Neural cell (in vitro differentiated cells): Measurements from ENCODE around the gene NOTCH3. TPM values are rescaled to one million over a fixed set of nuclear protein-coding genes. Genes with fewer than 3 reads are reported as not detected.
A peak's percentile ranks its signal among the peaks of the same experiment; 100 is the strongest.

Experiments
- H2AFZ ChIP-seq: fragments of 200-600, 300-800 bp; sonication (generic), shearing (Covaris generic); 2 replicates; pipeline ENCODE4 v1.6.0; 2014; ENCODE audit warnings: low read depth, mild to moderate bottlenecking, antibody characterized with exemption, low read length, moderate library complexity
- H3F3A ChIP-seq: fragments of 200-600 bp; shearing (Covaris generic); 2 replicates; pipeline ENCODE4 v1.6.1; 2016; ENCODE audit warnings: mild to moderate bottlenecking, moderate library complexity, mixed read lengths, antibody characterized with exemption, low read length; ENCODE audit not compliant: insufficient read depth, poor library complexity, severe bottlenecking
- H3K27ac ChIP-seq: fragments of 200-600, 300-800 bp; sonication (generic), shearing (Covaris generic); 2 replicates; pipeline ENCODE4 v1.5.1; 2014; ENCODE audit warnings: mild to moderate bottlenecking, low read length, moderate library complexity
- H3K27me3 ChIP-seq: fragments of 300-800, 200-600 bp; sonication (generic), shearing (Covaris generic); 2 replicates; pipeline ENCODE4 v1.6.0; 2014; ENCODE audit warnings: mild to moderate bottlenecking, low read depth, low read length, moderate library complexity; ENCODE audit not compliant: insufficient read depth
- H3K36me3 ChIP-seq: fragments of 300-800, 200-600 bp; sonication (generic), shearing (Covaris generic); 2 replicates; pipeline ENCODE4 v1.5.1; 2014; ENCODE audit warnings: mild to moderate bottlenecking, antibody characterized with exemption, low read length, moderate library complexity; ENCODE audit not compliant: insufficient read depth
- H3K4me2 ChIP-seq: fragments of 300-800, 200-600 bp; sonication (generic), shearing (Covaris generic); 2 replicates; pipeline ENCODE4 v1.6.0; 2014; ENCODE audit warnings: mild to moderate bottlenecking, low read length
- H3K4me3 ChIP-seq: fragments of 300-800, 200-600 bp; sonication (generic), shearing (Covaris generic); 2 replicates; pipeline ENCODE4 v1.5.1; 2014; ENCODE audit warnings: mild to moderate bottlenecking, low read length, moderate library complexity
- H3K79me2 ChIP-seq: fragments of 200-600 bp; shearing (Covaris generic); replicated peaks from 2 replicates; pipeline ENCODE4 v1.6.0; 2014; ENCODE audit warnings: mild to moderate bottlenecking, low read length, moderate library complexity; ENCODE audit not compliant: insufficient read depth
- H3K9ac ChIP-seq: fragments of 300-800, 200-600 bp; sonication (generic), shearing (Covaris generic); 2 replicates; pipeline ENCODE4 v1.6.1; 2016; ENCODE audit warnings: mild to moderate bottlenecking, low read length, mixed read lengths
- H3K9me2 ChIP-seq: fragments of 200-600 bp; shearing (Covaris generic); 2 replicates; pipeline ENCODE4 v1.6.1; 2016; ENCODE audit warnings: mild to moderate bottlenecking, low read length, mixed read lengths; ENCODE audit not compliant: insufficient read depth
- H3K9me3 ChIP-seq: fragments of 200-600, 300-800 bp; sonication (generic), shearing (Covaris generic); 2 replicates; pipeline ENCODE4 v1.6.1; 2016; ENCODE audit warnings: mild to moderate bottlenecking, mixed run types, low read length, moderate library complexity, mixed read lengths
- H4K20me1 ChIP-seq: fragments of 200-600 bp; shearing (Covaris generic); 2 replicates; pipeline ENCODE4 v1.6.1; 2016; ENCODE audit warnings: mild to moderate bottlenecking, mixed run types; ENCODE audit not compliant: insufficient read depth
- EP300 ChIP-seq: fragments of 450-650 bp; conservative IDR thresholded peaks from 2 replicates; pipeline ENCODE4 v1.6.1; 2014; ENCODE audit warnings: antibody characterized with exemption, mild to moderate bottlenecking, moderate library complexity; ENCODE audit not compliant: poor library complexity, severe bottlenecking
- EZH2 ChIP-seq: fragments of 200-600, 300-800 bp; shearing (Covaris generic), sonication (generic); IDR thresholded peaks from 2 replicates; pipeline ENCODE4 v1.6.1; 2014; ENCODE audit warnings: antibody characterized with exemption, low read length, borderline replicate concordance, mild to moderate bottlenecking; ENCODE audit not compliant: insufficient read depth, poor library complexity, severe bottlenecking
- MXI1 ChIP-seq: fragments of 450-650 bp; conservative IDR thresholded peaks from 2 replicates; pipeline ENCODE4 v1.6.1; 2014; ENCODE audit warnings: antibody characterized with exemption, mild to moderate bottlenecking; ENCODE audit not compliant: poor library complexity, severe bottlenecking
- POLR2AphosphoS5 ChIP-seq: IDR thresholded peaks from 2 replicates; pipeline ENCODE4 v1.6.1; 2012
- RAD21 ChIP-seq: fragments of 450-650 bp; conservative IDR thresholded peaks from 2 replicates; pipeline ENCODE4 v1.6.1; 2014; ENCODE audit warnings: antibody characterized with exemption, mild to moderate bottlenecking, moderate library complexity
- SMC3 ChIP-seq: fragments of 450-650 bp; conservative IDR thresholded peaks from 2 replicates; pipeline ENCODE4 v1.6.1; 2014; ENCODE audit warnings: antibody characterized with exemption, mild to moderate bottlenecking, moderate library complexity; ENCODE audit not compliant: poor library complexity
- TAF1 ChIP-seq: IDR thresholded peaks from 2 replicates; pipeline ENCODE4 v1.6.1; 2012; ENCODE audit warnings: low read depth
- polyA plus RNA-seq: library from polyadenylated mRNA; depleted of rRNA; stranded (reverse); fragments of >200 nt; gene quantifications from 2 replicates; pipeline ENCODE4 v1.2.3, GENCODE V29; 2014
- TF ChIP-seq, protein P1 (sequence below): fragments of 450-650 bp; IDR thresholded peaks from 2 replicates; pipeline ENCODE4 v1.5.1; 2014; ENCODE audit warnings: antibody characterized with exemption, mild to moderate bottlenecking, moderate library complexity; ENCODE audit not compliant: poor library complexity, severe bottlenecking
- TF ChIP-seq, protein P2 (sequence below): IDR thresholded peaks from 2 replicates; pipeline ENCODE4 v1.6.1; 2012; ENCODE audit warnings: borderline replicate concordance

Gene NOTCH3
- polyA plus RNA-seq, 1 donor from 2014 or later, result 0.21 TPM

DNA sequence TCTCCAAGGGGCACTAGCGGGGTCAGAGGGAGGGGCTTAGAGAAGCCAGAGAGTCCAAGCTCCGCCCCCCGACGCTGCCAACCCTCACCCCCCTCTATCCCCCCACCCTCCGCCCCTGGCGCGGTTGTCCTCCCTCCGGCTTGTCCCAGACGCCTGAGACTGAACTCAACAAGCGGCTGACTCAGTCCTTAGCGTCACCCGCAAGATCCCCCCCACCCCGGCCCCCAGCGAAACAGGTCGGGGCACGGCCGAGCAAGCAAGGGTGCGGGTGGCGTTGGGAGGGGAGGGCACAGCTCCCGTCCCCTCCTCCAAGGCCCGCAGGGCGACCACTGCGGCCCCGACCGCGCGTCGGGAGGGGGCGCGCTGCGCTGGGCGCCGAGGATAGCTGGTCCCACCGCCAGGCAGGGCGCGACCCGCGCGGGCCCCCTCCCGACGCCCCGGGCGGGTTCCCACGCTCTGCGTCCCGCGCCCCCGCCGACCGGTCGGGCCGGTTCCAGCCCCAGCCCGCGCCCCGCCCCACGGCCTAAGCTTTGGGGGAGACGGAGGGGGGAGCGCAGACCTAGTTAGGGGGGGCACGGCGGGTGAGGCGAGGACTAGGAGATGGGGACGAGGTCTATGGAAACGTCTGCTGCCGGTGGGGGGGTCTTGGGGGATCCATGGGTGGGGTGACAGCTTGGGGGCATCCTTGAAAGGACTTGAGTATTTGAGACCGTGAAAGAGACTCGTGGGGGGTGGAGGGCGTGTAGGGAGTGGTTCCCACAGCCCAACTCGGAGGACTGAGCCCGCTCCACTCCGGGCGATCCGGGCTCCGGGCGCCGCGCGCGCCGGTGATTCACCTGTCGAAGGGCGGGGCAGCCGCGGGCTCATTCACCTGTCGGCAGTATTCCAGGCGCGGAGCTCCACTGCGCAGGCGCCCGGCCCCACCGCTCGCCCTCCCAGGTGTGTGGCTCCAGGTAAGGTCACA lies 5.1 kb downstream of the NOTCH3 start:
- Histone ChIP-seq H3K79me2 (peaks cover 11% of the 10 kb centered on the region), H3K36me3 (no peaks in the 10 kb centered on the region), H3K27me3 (no peaks in the 10 kb centered on the region), H3K27ac (no peak overlapping the region), H3K9me2 (no peaks in the 10 kb centered on the region), H4K20me1 (no peaks in the 10 kb centered on the region), H3K4me2 (no peak overlapping the region), H3F3A (no peaks in the 10 kb centered on the region), H3K4me3 (peak overlapping the region; percentile 59), H3K9me3 (no peaks in the 10 kb centered on the region), H2AFZ (no peak overlapping the region), H3K9ac (peak overlapping the region; percentile 16)
- TF ChIP-seq EP300 (no peak), RAD21 (peak; percentile 32), POLR2AphosphoS5 (no peak), TAF1 (no peak), SMC3 (no peak)
- TF ChIP-seq, protein P1, sequence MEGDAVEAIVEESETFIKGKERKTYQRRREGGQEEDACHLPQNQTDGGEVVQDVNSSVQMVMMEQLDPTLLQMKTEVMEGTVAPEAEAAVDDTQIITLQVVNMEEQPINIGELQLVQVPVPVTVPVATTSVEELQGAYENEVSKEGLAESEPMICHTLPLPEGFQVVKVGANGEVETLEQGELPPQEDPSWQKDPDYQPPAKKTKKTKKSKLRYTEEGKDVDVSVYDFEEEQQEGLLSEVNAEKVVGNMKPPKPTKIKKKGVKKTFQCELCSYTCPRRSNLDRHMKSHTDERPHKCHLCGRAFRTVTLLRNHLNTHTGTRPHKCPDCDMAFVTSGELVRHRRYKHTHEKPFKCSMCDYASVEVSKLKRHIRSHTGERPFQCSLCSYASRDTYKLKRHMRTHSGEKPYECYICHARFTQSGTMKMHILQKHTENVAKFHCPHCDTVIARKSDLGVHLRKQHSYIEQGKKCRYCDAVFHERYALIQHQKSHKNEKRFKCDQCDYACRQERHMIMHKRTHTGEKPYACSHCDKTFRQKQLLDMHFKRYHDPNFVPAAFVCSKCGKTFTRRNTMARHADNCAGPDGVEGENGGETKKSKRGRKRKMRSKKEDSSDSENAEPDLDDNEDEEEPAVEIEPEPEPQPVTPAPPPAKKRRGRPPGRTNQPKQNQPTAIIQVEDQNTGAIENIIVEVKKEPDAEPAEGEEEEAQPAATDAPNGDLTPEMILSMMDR, result peak; percentile 43

DNA sequence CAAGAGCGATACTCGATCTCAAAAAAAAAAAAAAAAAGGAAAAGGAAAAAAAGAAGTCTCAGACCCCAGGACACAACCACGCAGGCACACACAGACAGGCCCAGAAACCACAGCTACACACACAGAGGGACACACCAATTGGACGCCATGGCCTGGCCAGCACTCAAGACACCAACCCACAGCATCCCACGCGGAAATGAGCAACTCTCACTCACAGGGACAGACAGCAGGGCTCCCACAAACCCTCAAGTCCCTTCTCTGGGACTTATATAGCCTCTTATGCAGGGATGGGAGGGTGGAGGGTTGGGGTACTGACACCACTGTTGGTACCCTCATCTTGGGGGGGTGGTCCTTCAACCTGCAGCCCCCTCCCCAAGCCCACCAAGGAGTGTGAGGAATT lies 5.9 kb downstream of the NOTCH3 start:
- Histone ChIP-seq H3F3A (no peaks in the 10 kb centered on the region), H3K27ac (no peak overlapping the region), H3K4me3 (peak overlapping the region; percentile 59), H3K79me2 (peaks cover 11% of the 10 kb centered on the region), H3K27me3 (no peaks in the 10 kb centered on the region), H3K9me3 (no peaks in the 10 kb centered on the region), H3K9me2 (no peaks in the 10 kb centered on the region), H3K4me2 (no peak overlapping the region), H2AFZ (no peak overlapping the region), H3K36me3 (no peaks in the 10 kb centered on the region), H4K20me1 (no peaks in the 10 kb centered on the region), H3K9ac (no peak overlapping the region)
- TF ChIP-seq EZH2 (no peak), TAF1 (no peak), RAD21 (no peak), EP300 (no peak), SMC3 (no peak), MXI1 (no peak), POLR2AphosphoS5 (no peak)
- TF ChIP-seq, protein P2, sequence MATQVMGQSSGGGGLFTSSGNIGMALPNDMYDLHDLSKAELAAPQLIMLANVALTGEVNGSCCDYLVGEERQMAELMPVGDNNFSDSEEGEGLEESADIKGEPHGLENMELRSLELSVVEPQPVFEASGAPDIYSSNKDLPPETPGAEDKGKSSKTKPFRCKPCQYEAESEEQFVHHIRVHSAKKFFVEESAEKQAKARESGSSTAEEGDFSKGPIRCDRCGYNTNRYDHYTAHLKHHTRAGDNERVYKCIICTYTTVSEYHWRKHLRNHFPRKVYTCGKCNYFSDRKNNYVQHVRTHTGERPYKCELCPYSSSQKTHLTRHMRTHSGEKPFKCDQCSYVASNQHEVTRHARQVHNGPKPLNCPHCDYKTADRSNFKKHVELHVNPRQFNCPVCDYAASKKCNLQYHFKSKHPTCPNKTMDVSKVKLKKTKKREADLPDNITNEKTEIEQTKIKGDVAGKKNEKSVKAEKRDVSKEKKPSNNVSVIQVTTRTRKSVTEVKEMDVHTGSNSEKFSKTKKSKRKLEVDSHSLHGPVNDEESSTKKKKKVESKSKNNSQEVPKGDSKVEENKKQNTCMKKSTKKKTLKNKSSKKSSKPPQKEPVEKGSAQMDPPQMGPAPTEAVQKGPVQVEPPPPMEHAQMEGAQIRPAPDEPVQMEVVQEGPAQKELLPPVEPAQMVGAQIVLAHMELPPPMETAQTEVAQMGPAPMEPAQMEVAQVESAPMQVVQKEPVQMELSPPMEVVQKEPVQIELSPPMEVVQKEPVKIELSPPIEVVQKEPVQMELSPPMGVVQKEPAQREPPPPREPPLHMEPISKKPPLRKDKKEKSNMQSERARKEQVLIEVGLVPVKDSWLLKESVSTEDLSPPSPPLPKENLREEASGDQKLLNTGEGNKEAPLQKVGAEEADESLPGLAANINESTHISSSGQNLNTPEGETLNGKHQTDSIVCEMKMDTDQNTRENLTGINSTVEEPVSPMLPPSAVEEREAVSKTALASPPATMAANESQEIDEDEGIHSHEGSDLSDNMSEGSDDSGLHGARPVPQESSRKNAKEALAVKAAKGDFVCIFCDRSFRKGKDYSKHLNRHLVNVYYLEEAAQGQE, result no peak
- TF ChIP-seq, protein P1, result no peak
